BLaER1 treated with 17β-estradiol and CSF1 and Interleukin-3, amounts not matched to agents 10 nM and 100 nM (cell line): ENCODE results near the gene GOPC.

Experiments used
- H3K27ac ChIP-seq, 11 experiments: shearing (Covaris generic); formaldehyde crosslinking; 2 replicates each; pipeline ENCODE4 v1.8.1; 2022
- H3K27me3 ChIP-seq, 11 experiments: shearing (Covaris generic); formaldehyde crosslinking; 2 replicates each; pipeline ENCODE4 v1.8.1; 2022
- H3K36me3 ChIP-seq, 11 experiments: shearing (Covaris generic); formaldehyde crosslinking; 2 replicates each; pipeline ENCODE4 v1.8.1; 2022
- H3K4me1 ChIP-seq, 10 experiments: shearing (Covaris generic); formaldehyde crosslinking; 2 replicates each; pipeline ENCODE4 v1.8.1; 2022
- H3K4me2 ChIP-seq, 11 experiments: shearing (Covaris generic); formaldehyde crosslinking; 2 replicates each; pipeline ENCODE4 v1.8.1; 2022
- H3K4me3 ChIP-seq, 10 experiments: shearing (Covaris generic); formaldehyde crosslinking; 2 replicates each; pipeline ENCODE4 v1.8.1; 2022
- H3K9ac ChIP-seq, 11 experiments: shearing (Covaris generic); formaldehyde crosslinking; 2 replicates each; pipeline ENCODE4 v1.8.1; 2022
- H3K9me3 ChIP-seq, 11 experiments: shearing (Covaris generic); formaldehyde crosslinking; replicated peaks in 1 of 11; 2 replicates each; pipeline ENCODE4 v1.8.1; 2022
- H4K20me1 ChIP-seq, 11 experiments: shearing (Covaris generic); formaldehyde crosslinking; 2 replicates each; pipeline ENCODE4 v1.8.1; 2022
- Cebpa-rat ChIP-seq, 11 experiments: shearing (Covaris generic); IDR thresholded peaks; 2 replicates each; pipeline ENCODE4 v1.8.1; 2022

The GOPC gene

DNA sequence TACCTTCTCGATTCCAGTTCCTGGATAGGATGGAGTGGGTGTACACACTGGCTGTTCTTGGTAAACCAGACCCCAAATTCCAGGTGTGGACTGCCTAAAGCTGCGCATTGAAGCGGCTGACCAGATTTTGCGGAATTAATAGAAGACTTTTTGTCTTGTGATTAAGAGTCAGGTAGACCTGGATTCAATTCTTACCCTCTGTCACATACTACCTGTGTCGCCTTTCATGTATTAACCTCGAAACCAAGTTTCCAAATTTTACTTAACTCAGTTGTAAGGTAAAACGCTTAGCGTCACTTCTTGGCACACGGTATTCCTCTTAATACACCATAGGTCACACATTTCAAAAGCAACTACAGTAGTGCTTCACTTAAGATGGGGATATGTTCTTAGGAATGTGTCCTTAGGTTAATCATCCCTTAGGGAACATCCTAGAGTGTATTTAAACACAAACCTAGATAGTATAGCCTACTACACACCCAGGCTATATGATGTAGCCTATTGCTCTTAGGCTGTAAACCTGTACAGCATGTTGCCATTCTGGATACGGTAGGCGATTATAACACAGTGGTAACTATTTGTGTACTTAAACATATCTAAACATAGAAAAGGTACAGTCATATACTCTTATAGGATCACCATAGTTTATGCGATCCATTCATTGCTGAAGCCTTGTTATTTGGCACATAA lies 733 bp upstream of the GOPC start:
- H3K4me2 ChIP-seq = peak overlapping the region; percentile 63 to 87 (median 79)
- no peaks in the 10 kb centered on the region for H3K27me3 ChIP-seq
- H4K20me1 ChIP-seq = peaks cover 0 to 23% (median 15%) of the 10 kb centered on the region in 11 experiments; a peak in 10 of 22 replicates
- peak overlapping the region; percentile 69 to 93 (median 91) for H3K27ac ChIP-seq
- peaks cover 4 to 23% (median 8%) of the 10 kb centered on the region in 11 experiments; a peak in 21 of 22 replicates for H3K36me3 ChIP-seq
- peak overlapping the region; percentile 90 to 96 (median 93) for H3K9ac ChIP-seq
- H3K9me3 ChIP-seq = peaks cover 6 to 9% (median 7%) of the 10 kb centered on the region in 11 experiments; a peak in 20 of 22 replicates
- TF ChIP-seq Cebpa-rat (IDR thresholded peaks at IDR 0.05) = no peak
- peak overlapping the region; percentile 83 to 97 (median 94) for H3K4me3 ChIP-seq
- peaks cover 13 to 30% (median 21%) of the 10 kb centered on the region in 10 experiments for H3K4me1 ChIP-seq

DNA sequence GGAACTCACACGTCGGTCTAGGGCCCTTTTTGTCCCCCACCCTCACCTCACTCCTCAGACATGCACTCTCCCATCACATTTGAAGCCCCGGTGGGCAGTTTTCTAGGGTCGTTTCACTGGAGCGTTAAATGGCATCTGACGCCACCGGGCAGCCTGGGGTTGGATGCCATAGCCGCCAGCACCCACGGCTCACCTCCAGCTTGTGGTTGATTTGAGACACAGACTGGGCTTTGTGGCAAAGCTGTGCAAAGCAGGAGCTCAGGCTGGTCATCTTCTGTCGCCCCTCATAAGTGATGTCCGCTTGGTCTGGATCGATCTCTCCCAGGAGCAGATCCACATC lies 530 bp downstream of the GOPC start:
- Histone ChIP-seq H3K27ac (peak overlapping the region; percentile 69 to 93 (median 91)), H4K20me1 (peaks cover 0 to 23% (median 15%) of the 10 kb centered on the region in 11 experiments; a peak in 10 of 22 replicates), H3K27me3 (no peaks in the 10 kb centered on the region), H3K4me2 (peak overlapping the region; percentile 68 to 92 (median 82)), H3K9ac (peak overlapping the region; percentile 90 to 96 (median 93)), H3K4me3 (peak overlapping the region; percentile 83 to 97 (median 94)), H3K4me1 (peaks cover 13 to 27% (median 21%) of the 10 kb centered on the region in 10 experiments), H3K9me3 (peaks cover 18 to 22% (median 19%) of the 10 kb centered on the region in 11 experiments), H3K36me3 (peaks cover 17 to 36% (median 21%) of the 10 kb centered on the region in 11 experiments)
- no peak for TF ChIP-seq Cebpa-rat (IDR thresholded peaks at IDR 0.05)

DNA sequence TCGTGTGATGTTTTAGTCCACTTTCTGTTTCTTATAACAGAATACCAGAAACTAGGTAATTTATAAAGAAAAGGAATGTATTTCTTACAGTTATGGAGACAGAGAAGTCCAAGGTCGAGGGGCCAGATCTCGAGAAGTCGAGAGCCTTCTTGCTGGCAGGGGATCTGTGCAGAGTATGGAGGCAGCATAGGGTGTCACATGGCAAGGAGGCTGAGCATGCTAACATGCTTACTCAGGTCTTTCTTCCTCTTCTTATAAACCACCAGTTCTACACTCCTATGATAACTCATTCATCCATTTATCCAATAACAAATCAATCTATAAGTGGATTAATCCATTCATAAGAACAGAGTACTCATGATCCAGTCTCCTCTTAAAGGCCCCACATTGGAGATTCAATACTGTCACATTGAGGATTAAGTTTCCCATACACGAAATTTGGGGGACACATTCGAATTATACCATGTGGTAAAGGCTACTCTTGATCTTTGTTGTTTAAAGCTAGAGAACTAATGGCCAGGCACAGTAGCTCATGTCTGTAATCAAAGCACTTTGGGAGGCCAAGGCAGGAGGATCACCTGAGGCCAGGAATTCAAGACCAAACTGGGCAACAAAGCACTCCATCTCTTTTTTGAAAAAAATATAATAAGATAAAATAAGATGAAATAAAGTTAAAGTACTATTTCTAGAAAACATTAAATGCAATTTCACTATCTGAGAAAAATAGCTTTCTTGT lies 2.1 kb downstream of the GOPC start:
- H3K27ac ChIP-seq = no peak overlapping the region
- H3K4me3 ChIP-seq = peak overlapping the region; percentile 83 to 97 (median 94); a peak in 18 of 20 replicates
- TF ChIP-seq Cebpa-rat (IDR thresholded peaks at IDR 0.05) = no peak

DNA sequence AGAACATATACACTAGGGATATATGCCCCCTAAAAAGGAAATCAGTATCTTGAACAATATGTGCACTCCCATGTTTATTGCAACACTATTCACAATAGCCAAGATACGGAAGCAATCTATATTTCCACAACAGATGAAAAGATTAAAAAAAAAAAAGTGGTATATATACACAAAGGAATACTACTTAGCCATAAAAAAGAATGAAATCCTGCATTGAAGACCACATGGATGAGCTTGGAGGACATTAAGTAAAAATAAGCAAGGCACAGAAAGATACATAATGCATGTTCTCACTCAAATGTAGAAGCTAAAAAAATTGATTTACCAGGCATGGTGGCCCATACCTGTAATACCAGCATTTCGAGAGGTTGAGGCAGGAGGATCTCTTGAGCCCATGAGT lies 4.6 kb downstream of the GOPC start:
- Histone ChIP-seq H3K4me2 (no peak overlapping the region), H3K4me1 (peaks cover 7 to 22% (median 19%) of the 10 kb centered on the region in 10 experiments), H3K27me3 (no peaks in the 10 kb centered on the region), H3K4me3 (no peak overlapping the region; a peak in 1 of 20 replicates), H4K20me1 (peaks cover 15 to 48% (median 34%) of the 10 kb centered on the region in 11 experiments; a peak in 16 of 22 replicates), H3K36me3 (peaks cover 22 to 73% (median 39%) of the 10 kb centered on the region in 11 experiments), H3K9me3 (peaks cover 18 to 39% (median 31%) of the 10 kb centered on the region in 11 experiments), H3K27ac (no peak overlapping the region), H3K9ac (no peak overlapping the region)
- no peak for TF ChIP-seq Cebpa-rat (IDR thresholded peaks at IDR 0.05)

More for the DNA sequence above, 2.1 kb downstream of the GOPC start:
- peaks cover 13 to 27% (median 21%) of the 10 kb centered on the region in 10 experiments for H3K4me1 ChIP-seq
- peak overlapping the region; percentile 68 to 92 (median 82) for H3K4me2 ChIP-seq
- H3K27me3 ChIP-seq = no peaks in the 10 kb centered on the region
- peak overlapping the region in 1 of 11 experiments; percentile 95; a peak in 2 of 22 replicates for H3K9ac ChIP-seq
- H4K20me1 ChIP-seq = peaks cover 0 to 27% (median 20%) of the 10 kb centered on the region in 11 experiments; a peak in 12 of 22 replicates
- peaks cover 18 to 36% (median 31%) of the 10 kb centered on the region in 11 experiments for H3K9me3 ChIP-seq
- peaks cover 19 to 51% (median 36%) of the 10 kb centered on the region in 11 experiments for H3K36me3 ChIP-seq

DNA sequence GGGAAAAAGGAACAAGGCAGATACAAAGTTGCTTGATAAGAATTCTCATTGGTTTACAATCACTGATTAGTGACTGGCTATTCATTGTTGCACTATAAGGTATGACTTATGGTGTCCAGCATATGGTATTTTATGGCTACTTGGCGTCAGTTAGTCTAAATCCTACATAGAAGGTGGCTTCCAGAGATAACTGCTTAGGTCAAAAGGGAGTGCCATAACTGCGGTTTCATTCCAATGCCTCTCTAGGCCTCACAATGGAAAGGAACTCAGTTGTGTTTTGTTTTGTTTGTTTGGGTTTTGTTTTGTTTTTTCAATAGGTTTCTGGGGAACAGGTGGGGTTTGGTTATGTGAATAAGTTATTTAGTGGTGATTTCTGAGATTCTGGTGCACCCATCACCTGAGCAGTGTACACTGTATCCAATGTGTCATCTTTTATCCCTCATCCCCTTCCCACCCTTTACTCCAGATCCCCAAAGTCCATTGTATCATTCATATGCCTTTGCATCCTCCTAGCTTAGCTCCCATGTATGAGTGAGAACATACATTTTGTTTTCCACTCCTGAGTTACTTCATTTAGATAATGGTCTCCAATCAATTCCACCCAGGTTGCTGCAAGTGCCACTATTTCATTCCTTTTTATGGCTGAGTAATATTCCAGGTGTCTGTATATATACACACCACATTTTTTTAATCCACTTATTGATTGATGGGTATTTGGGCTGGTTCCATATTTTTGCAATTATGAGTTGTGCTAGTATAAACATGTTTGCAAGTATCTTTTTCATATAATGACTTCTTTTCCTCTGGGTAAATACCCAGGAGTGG lies 7.0 kb downstream of the GOPC start:
- Histone ChIP-seq H3K27ac (no peak overlapping the region), H3K4me1 (peaks cover 4 to 13% (median 12%) of the 10 kb centered on the region in 10 experiments), H3K9me3 (peaks cover 18 to 55% (median 42%) of the 10 kb centered on the region in 11 experiments), H3K9ac (no peak overlapping the region), H4K20me1 (peaks cover 15 to 60% (median 38%) of the 10 kb centered on the region in 11 experiments; a peak in 19 of 22 replicates), H3K4me2 (no peak overlapping the region), H3K27me3 (no peaks in the 10 kb centered on the region), H3K4me3 (no peak overlapping the region), H3K36me3 (peaks cover 40 to 97% (median 58%) of the 10 kb centered on the region in 11 experiments)
- TF ChIP-seq Cebpa-rat (IDR thresholded peaks at IDR 0.05) = no peak

DNA sequence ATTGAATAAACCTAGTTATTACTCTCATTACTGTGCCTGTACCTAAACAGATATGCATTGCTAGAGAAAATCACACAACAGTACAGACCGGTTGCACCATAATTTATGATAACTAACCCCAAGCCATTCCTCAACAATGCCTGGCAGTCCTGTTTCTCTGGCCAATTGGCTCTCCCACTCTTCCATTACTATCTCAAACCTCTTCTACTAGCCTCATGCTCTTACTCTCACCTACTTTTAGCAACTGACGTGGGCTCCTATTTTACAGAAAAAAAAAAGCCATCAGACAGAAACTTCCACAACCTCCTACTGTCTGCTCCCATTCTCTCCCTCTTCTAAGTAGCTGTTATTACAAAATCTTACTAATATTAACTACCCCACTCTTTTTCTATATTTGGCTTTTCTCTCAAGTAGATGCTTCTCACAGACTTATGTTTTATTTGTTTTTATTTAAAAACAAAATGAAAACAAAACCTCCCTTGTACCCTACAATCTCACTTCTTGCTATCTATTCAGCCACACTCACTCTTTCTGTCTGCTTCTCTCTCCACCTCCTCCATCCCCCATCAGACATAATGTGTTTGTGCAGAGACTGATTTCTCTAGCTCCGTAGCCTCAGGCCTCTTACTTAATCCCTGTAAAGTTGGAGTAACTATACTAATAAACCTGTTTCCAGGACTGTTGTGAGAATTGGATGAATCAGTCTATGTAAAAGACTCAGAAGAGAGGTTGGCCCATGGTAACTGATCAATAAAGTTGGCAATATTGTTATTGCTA lies 9.1 kb downstream of the GOPC start:
- Histone ChIP-seq H3K4me1 (no peaks in the 10 kb centered on the region), H4K20me1 (peaks cover 8 to 56% (median 39%) of the 10 kb centered on the region in 11 experiments; a peak in 19 of 22 replicates), H3K4me2 (no peak overlapping the region), H3K36me3 (peaks cover 56 to 97% (median 71%) of the 10 kb centered on the region in 11 experiments), H3K9me3 (peaks cover 13 to 66% (median 48%) of the 10 kb centered on the region in 11 experiments), H3K4me3 (no peak overlapping the region), H3K27me3 (no peaks in the 10 kb centered on the region), H3K9ac (no peak overlapping the region), H3K27ac (no peak overlapping the region)
- no peak for TF ChIP-seq Cebpa-rat (IDR thresholded peaks at IDR 0.05)

DNA sequence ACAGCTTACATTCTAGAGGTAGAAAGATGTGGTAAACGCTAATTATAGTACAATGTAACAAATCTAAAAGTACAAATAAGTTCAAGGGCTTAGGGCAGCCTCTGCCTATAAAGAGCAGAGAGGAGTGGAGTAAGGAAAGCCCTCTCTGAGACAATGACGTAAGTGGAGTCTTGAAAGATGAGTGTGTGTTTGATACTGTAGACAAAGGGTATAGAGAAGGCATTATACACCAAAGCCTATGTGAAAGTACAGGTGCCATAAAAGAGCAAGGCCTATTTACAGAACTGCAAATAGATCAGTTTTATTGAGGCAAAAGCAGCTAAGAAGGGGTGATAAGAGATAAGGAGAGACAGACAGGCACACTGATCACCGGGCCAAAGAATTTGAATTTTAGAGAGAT lies 10.9 kb downstream of the GOPC start:
- Histone ChIP-seq H4K20me1 (peaks cover 8 to 63% (median 39%) of the 10 kb centered on the region in 11 experiments; a peak in 19 of 22 replicates), H3K27me3 (no peaks in the 10 kb centered on the region), H3K4me2 (no peak overlapping the region), H3K4me1 (no peaks in the 10 kb centered on the region), H3K9ac (no peak overlapping the region), H3K9me3 (peaks cover 0 to 54% (median 30%) of the 10 kb centered on the region in 11 experiments; a peak in 18 of 22 replicates), H3K27ac (no peak overlapping the region), H3K36me3 (peaks cover 53 to 97% (median 70%) of the 10 kb centered on the region in 11 experiments), H3K4me3 (no peak overlapping the region)
- TF ChIP-seq Cebpa-rat (IDR thresholded peaks at IDR 0.05) = no peak

DNA sequence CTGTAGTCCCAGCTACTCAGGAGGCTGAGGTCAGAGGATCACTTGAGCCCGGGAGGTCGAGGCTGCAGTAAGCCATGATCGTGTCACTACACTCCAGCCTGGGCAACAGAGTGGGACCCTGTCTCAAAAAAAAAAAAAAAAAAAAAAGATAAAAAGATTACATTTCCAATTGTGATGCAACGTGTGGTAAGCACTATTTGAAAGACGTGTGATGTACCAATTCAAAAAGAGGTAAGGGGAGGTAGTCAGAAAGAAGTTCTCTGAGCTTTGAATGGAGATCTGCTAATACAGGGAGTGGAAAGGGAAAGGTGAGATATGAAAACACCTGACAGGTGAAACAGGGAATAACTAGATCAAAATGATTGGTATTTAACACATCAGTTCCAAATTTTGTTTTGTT lies 11.9 kb downstream of the GOPC start:
- no peaks in the 10 kb centered on the region for H3K27me3 ChIP-seq
- no peak overlapping the region for H3K27ac ChIP-seq
- no peak for TF ChIP-seq Cebpa-rat (IDR thresholded peaks at IDR 0.05)
- no peak overlapping the region for H3K4me2 ChIP-seq
- no peaks in the 10 kb centered on the region for H3K4me1 ChIP-seq
- H3K36me3 ChIP-seq = peaks cover 53 to 94% (median 73%) of the 10 kb centered on the region in 11 experiments
- no peak overlapping the region for H3K9ac ChIP-seq
- peaks cover 8 to 67% (median 39%) of the 10 kb centered on the region in 11 experiments; a peak in 19 of 22 replicates for H4K20me1 ChIP-seq
- H3K9me3 ChIP-seq = peaks cover 0 to 46% (median 24%) of the 10 kb centered on the region in 11 experiments; a peak in 17 of 22 replicates
- no peak overlapping the region for H3K4me3 ChIP-seq
